GM12878 (cell line): Measurements from ENCODE around the gene ARL5B. TPM values are rescaled to one million over a fixed set of nuclear protein-coding genes. Genes with fewer than 3 reads are reported as not detected.

Experiments
- ATAC-seq: fragments of 200-7000 bp; cut with Tn5 transposase; 3 replicates; pipeline ENCODE4 v1.9.1; 2020; ENCODE audit warnings: mild to moderate bottlenecking, moderate library complexity
- BruUV-seq: library from RNA; stranded (reverse); fragments of 400-500 nt; replicated peaks from 2 replicates; lab custom pipeline; 2021; lab: Mats Ljungman, UMichigan
- CTCF ChIA-PET: fragments of 300-600 bp; sonication (Branson Sonifier 250); formaldehyde crosslinking; extraction: SDS; loops from one replicate; lab custom pipeline; 2021; ENCODE audit warnings: inconsistent platforms; lab: Yijun Ruan, JAX
- POLR2A ChIA-PET: fragments of 350-600 bp; formaldehyde crosslinking; extraction: SDS; loops from one replicate; lab custom pipeline; 2021; ENCODE audit warnings: inconsistent platforms; lab: Charles Lee
- RAD21 ChIA-PET: fragments of 300-600 bp; sonication (Branson Sonifier 250); formaldehyde crosslinking; loops from one replicate; lab custom pipeline; 2023; ENCODE audit warnings: antibody characterized with exemption; ENCODE audit not compliant: unreplicated experiment; lab: Charles Lee
- SMC1A ChIA-PET: fragments of 300-600 bp; sonication (Branson Sonifier 250); formaldehyde crosslinking; loops from one replicate; lab custom pipeline; 2023; ENCODE audit not compliant: unreplicated experiment, uncharacterized antibody; lab: Charles Lee
- DNase-seq: peaks from one replicate; pipeline ENCODE4 v3.0.0-alpha.2; 2011; ENCODE audit warnings: low read depth, low spot score
- FAIRE-seq: peaks from 3 replicates; lab custom pipeline; 2011; peaks lifted over from hg19 to GRCh38; lab: Jason Lieb, UNC
- H2AFZ ChIP-seq: 2 replicates; pipeline ENCODE4 v1.6.0; 2011; ENCODE audit warnings: low read depth, low read length, control low read depth; ENCODE audit not compliant: control insufficient read depth
- H3K27ac ChIP-seq: 2 replicates; pipeline ENCODE4 v1.5.1; 2011; ENCODE audit warnings: control low read depth; ENCODE audit not compliant: control insufficient read depth, insufficient read depth
- H3K27me3 ChIP-seq, 2 experiments: replicated peaks in 1 of 2; 2 replicates each; pipeline versions ENCODE4 v1.6.0 to v1.6.1; 2011; ENCODE audit warnings: low read length in 1 of 2; ENCODE audit not compliant: control insufficient read depth in 2 of 2, insufficient read depth in 2 of 2
- H3K36me3 ChIP-seq, 2 experiments: 2 replicates each; pipeline ENCODE4 v1.5.1; 2011; ENCODE audit warnings: low read length in 1 of 2; ENCODE audit not compliant: control insufficient read depth in 2 of 2, insufficient read depth in 2 of 2
- H3K4me1 ChIP-seq: 2 replicates; pipeline ENCODE4 v1.6.1; 2011; ENCODE audit warnings: mild to moderate bottlenecking, low read length, moderate library complexity, mixed read lengths; ENCODE audit not compliant: control insufficient read depth, insufficient read depth
- H3K4me2 ChIP-seq: 2 replicates; pipeline ENCODE4 v1.6.0; 2011; ENCODE audit warnings: control low read depth; ENCODE audit not compliant: control insufficient read depth, insufficient read depth
- H3K4me3 ChIP-seq: fragments of 200-600 bp; sonication (generic); 2 replicates; pipeline ENCODE4 v1.5.1; 2016
- H3K79me2 ChIP-seq: 2 replicates; pipeline ENCODE4 v1.6.0; 2011; ENCODE audit warnings: low read length; ENCODE audit not compliant: control insufficient read depth, insufficient read depth
- H3K9ac ChIP-seq: 2 replicates; pipeline ENCODE4 v1.8.0; 2011; ENCODE audit warnings: low read length, control low read depth, mixed read lengths; ENCODE audit not compliant: control insufficient read depth, insufficient read depth
- H3K9me3 ChIP-seq: replicated peaks from 3 replicates; pipeline ENCODE4 v1.5.1; 2011; ENCODE audit warnings: mild to moderate bottlenecking, low read length; ENCODE audit not compliant: control insufficient read depth, insufficient read depth
- H4K20me1 ChIP-seq: 2 replicates; pipeline ENCODE4 v1.6.0; 2011; ENCODE audit not compliant: control insufficient read depth, insufficient read depth
- CBX3 ChIP-seq: fragments of 200-600 bp; sonication (generic); IDR thresholded peaks from 2 replicates; pipeline ENCODE4 v1.6.1; 2016; ENCODE audit warnings: low read depth, borderline replicate concordance
- IRF5 ChIP-seq: fragments of 450-650 bp; IDR thresholded peaks from 2 replicates; pipeline ENCODE4 v1.6.1; 2017; ENCODE audit warnings: borderline replicate concordance
- NRF1 ChIP-seq: conservative IDR thresholded peaks from 2 replicates; pipeline ENCODE4 v1.6.1; 2011; ENCODE audit warnings: mild to moderate bottlenecking, low read depth, low read length, improper control_type of control experiment
- WGBS: methylation state at CpG from one replicate; pipeline ENCODE4 v1.1.6; 2016; ENCODE audit warnings: low lambda C conversion rate; ENCODE audit not compliant: insufficient replicate concordance, insufficient coverage; ENCODE audit errors: missing lambda C conversion rate; 5-methylcytosine and 5-hydroxymethylcytosine counted together
- in situ Hi-C: fragments of 300-500 bp; cut with MboI; formaldehyde crosslinking; loops from 9 replicates; pipeline ENCODE4 v1.14.3; 2018; ENCODE audit warnings: mixed read lengths
- intact Hi-C: fragments of 100-400 bp; cut with micrococcal nuclease; formaldehyde crosslinking; loops from one replicate; pipeline ENCODE4 v1.14.2; 2022; ENCODE audit not compliant: unreplicated experiment
- polyA plus RNA-seq, 11 experiments: library from polyadenylated mRNA; depleted of rRNA in 4 of 11; unstranded in 6 of 11; stranded (reverse) in 5 of 11; fragments of >200 nt; fragmentation: Nextera tagmentation in 4 of 11; fragmentation: Illumina TruSeq in 1 of 11; extraction: Ambion mirVana in 4 of 11; extraction: Trizol in 1 of 11; gene quantifications; 1 replicate in 1 of 11; 2 replicates in 10 of 11; pipeline versions ENCODE4 v1.2.1 to v1.2.3, GENCODE V29; 2011 to 2016; ENCODE audit warnings: inconsistent platforms in 2 of 11, missing spikeins in 2 of 11, low read depth in 1 of 11
- total RNA-seq, 4 experiments: library from RNA; depleted of rRNA in 3 of 4; stranded (reverse); fragments of >200 nt in 3 of 4; fragmentation: Illumina TruSeq in 1 of 4; extraction: Trizol in 1 of 4; gene quantifications; 2 replicates each; pipeline versions ENCODE4 v1.2.1 to v1.2.3, GENCODE V29; 2013 to 2021
- TF ChIP-seq, protein P1 (sequence below): fragments of 450-650 bp; IDR thresholded peaks from 2 replicates; pipeline ENCODE4 v1.6.1; 2017; ENCODE audit warnings: mild to moderate bottlenecking

Gene ARL5B
- total and polyA plus RNA-seq, 10 of the 15 experiments (the other 5 are each of a cell fraction or from before 2014, with no cell fraction given) = 2.5 to 20.7 (median 9.1) TPM

GRCh38 chr10:18684953-18685352 is 25.7 kb downstream of the ARL5B start:
- Histone ChIP-seq H3K36me3 (no peaks in the 10 kb centered on the region), H3K27me3 (no peaks in the 10 kb centered on the region), H3K79me2 (no peaks in the 10 kb centered on the region), H3K9me3 (no peaks in the 10 kb centered on the region), H3K4me3 (no peak overlapping the region)
- CTCF ChIA-PET = no interaction called here
- intact Hi-C loops = no loop called here
- DNase-seq (no peak), ATAC-seq (no peak), FAIRE-seq (no peak)
- RAD21 ChIA-PET = no interaction called here
- TF ChIP-seq NRF1 (no peak), CBX3 (no peak), IRF5 (no peak)
- TF ChIP-seq, protein P1, sequence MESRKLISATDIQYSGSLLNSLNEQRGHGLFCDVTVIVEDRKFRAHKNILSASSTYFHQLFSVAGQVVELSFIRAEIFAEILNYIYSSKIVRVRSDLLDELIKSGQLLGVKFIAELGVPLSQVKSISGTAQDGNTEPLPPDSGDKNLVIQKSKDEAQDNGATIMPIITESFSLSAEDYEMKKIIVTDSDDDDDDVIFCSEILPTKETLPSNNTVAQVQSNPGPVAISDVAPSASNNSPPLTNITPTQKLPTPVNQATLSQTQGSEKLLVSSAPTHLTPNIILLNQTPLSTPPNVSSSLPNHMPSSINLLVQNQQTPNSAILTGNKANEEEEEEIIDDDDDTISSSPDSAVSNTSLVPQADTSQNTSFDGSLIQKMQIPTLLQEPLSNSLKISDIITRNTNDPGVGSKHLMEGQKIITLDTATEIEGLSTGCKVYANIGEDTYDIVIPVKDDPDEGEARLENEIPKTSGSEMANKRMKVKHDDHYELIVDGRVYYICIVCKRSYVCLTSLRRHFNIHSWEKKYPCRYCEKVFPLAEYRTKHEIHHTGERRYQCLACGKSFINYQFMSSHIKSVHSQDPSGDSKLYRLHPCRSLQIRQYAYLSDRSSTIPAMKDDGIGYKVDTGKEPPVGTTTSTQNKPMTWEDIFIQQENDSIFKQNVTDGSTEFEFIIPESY = no peak
- TF ChIP-seq, all 136 proteins: peak for 0
- ChIA-PET POLR2A (no interaction called here), SMC1A (interaction anchor here (1.3 kb wide), 1 partner anchor 17 kb away, joined by 3 read pairs; no protein-coding TSS in a partner anchor)
- BruUV-seq = no TSS peak
- Histone ChIP-seq H3K9ac (no peak overlapping the region), H4K20me1 (no peaks in the 10 kb centered on the region), H3K4me1 (no peaks in the 10 kb centered on the region), H3K27ac (no peak overlapping the region), H2AFZ (no peak overlapping the region), H3K4me2 (no peak overlapping the region)
- WGBS = 30% methylated on average over 3 of the region's 3 CpGs
- in situ Hi-C loops = no loop called here
